SK-N-SH treated with all-trans-retinoic acid at 6 μM for 48 hours (cell line): ENCODE data around the gene HGD.

ENCODE experiments used
- ATAC-seq: fragments of 200-7000 bp; cut with Tn5 transposase; 3 replicates; pipeline ENCODE4 v1.9.1; 2020; ENCODE audit warnings: mild to moderate bottlenecking, moderate library complexity
- ARNTL ChIP-seq: fragments of 450-650 bp; formaldehyde crosslinking; IDR thresholded peaks from 2 replicates; pipeline ENCODE4 v1.5.0; 2020; ENCODE audit warnings: low read depth, mild to moderate bottlenecking, moderate library complexity, borderline replicate concordance
- BACH2 ChIP-seq: fragments of 250-450 bp; sonication (Bioruptor Pico); IDR thresholded peaks from 2 replicates; pipeline ENCODE4 v1.9.0; 2021; ENCODE audit warnings: mild to moderate bottlenecking, borderline replicate concordance
- CSDC2 ChIP-seq: fragments of 250-450 bp; sonication (Bioruptor Pico); IDR thresholded peaks from 2 replicates; pipeline ENCODE4 v1.5.0; 2020; ENCODE audit warnings: mild to moderate bottlenecking, moderate library complexity
- ESRRG ChIP-seq: fragments of 250-450 bp; sonication (Bioruptor Pico); IDR thresholded peaks from 2 replicates; pipeline ENCODE4 v1.6.1; 2021; ENCODE audit warnings: mild to moderate bottlenecking
- GLIS3 ChIP-seq: fragments of 250-450 bp; sonication (Bioruptor Pico); IDR thresholded peaks from 2 replicates; pipeline ENCODE4 v1.5.0; 2020; ENCODE audit warnings: mild to moderate bottlenecking, moderate library complexity
- ISL1 ChIP-seq: fragments of 250-450 bp; sonication (Bioruptor Pico); IDR thresholded peaks from 2 replicates; pipeline ENCODE4 v2.1.2; 2022; ENCODE audit warnings: mild to moderate bottlenecking, moderate library complexity
- OSR1 ChIP-seq: fragments of 250-450 bp; sonication (Bioruptor Pico); IDR thresholded peaks from 2 replicates; pipeline ENCODE4 v1.8.0; 2022; ENCODE audit warnings: moderate library complexity, mild to moderate bottlenecking, inconsistent platforms
- PPARA ChIP-seq: fragments of 250-450 bp; sonication (Bioruptor Pico); IDR thresholded peaks from 2 replicates; pipeline ENCODE4 v1.5.0; 2020; ENCODE audit warnings: mild to moderate bottlenecking, borderline replicate concordance
- RARB ChIP-seq: fragments of 250-450 bp; sonication (Bioruptor Pico); IDR thresholded peaks from 2 replicates; pipeline ENCODE4 v1.8.0; 2021; ENCODE audit warnings: mild to moderate bottlenecking, moderate library complexity
- SNAI2 ChIP-seq: fragments of 250-450 bp; sonication (Bioruptor Pico); IDR thresholded peaks from 2 replicates; pipeline ENCODE4 v1.5.0; 2020; ENCODE audit warnings: mild to moderate bottlenecking, moderate library complexity
- TCF4 ChIP-seq: fragments of 250-450 bp; sonication (Bioruptor Pico); IDR thresholded peaks from 2 replicates; pipeline ENCODE4 v1.8.0; 2021; ENCODE audit warnings: mild to moderate bottlenecking, moderate library complexity, borderline replicate concordance
- TOX ChIP-seq: fragments of 250-450 bp; sonication (Bioruptor Pico); IDR thresholded peaks from 2 replicates; pipeline ENCODE4 v1.8.0; 2021; ENCODE audit warnings: mild to moderate bottlenecking, moderate library complexity, borderline replicate concordance
- ZC3H10 ChIP-seq: fragments of 250-450 bp; sonication (Bioruptor Pico); IDR thresholded peaks from 2 replicates; pipeline ENCODE4 v1.5.1; 2021; ENCODE audit warnings: mild to moderate bottlenecking, moderate library complexity
- ZFP3 ChIP-seq: fragments of 250-450 bp; sonication (Bioruptor Pico); IDR thresholded peaks from 2 replicates; pipeline ENCODE4 v1.5.0; 2020; ENCODE audit warnings: mild to moderate bottlenecking, moderate library complexity
- ZFP30 ChIP-seq: fragments of 450-650 bp; formaldehyde crosslinking; IDR thresholded peaks from 2 replicates; pipeline ENCODE4 v1.5.0; 2022; ENCODE audit warnings: mild to moderate bottlenecking, moderate library complexity
- ZNF565 ChIP-seq: fragments of 450-650 bp; formaldehyde crosslinking; conservative IDR thresholded peaks from 2 replicates; pipeline ENCODE4 v1.5.0; 2020; ENCODE audit warnings: low read depth, mild to moderate bottlenecking, moderate library complexity
- ZNF70 ChIP-seq: fragments of 450-650 bp; formaldehyde crosslinking; IDR thresholded peaks from 2 replicates; pipeline ENCODE4 v1.5.0; 2020; ENCODE audit warnings: mild to moderate bottlenecking, moderate library complexity
- ZNF8 ChIP-seq: fragments of 450-650 bp; formaldehyde crosslinking; IDR thresholded peaks from 2 replicates; pipeline ENCODE4 v1.5.0; 2020; ENCODE audit warnings: mild to moderate bottlenecking, moderate library complexity
- TF ChIP-seq, protein P1 (sequence below): fragments of 250-450 bp; sonication (Bioruptor Pico); IDR thresholded peaks from 2 replicates; pipeline ENCODE4 v1.8.0; 2021; ENCODE audit warnings: low read depth, mild to moderate bottlenecking, moderate library complexity, borderline replicate concordance
- TF ChIP-seq, protein P2 (sequence below): fragments of 250-450 bp; sonication (Bioruptor Pico); IDR thresholded peaks from 2 replicates; pipeline ENCODE4 v1.8.0; 2020; ENCODE audit warnings: mild to moderate bottlenecking, moderate library complexity, borderline replicate concordance
- TF ChIP-seq, protein P3 (sequence below): fragments of 250-450 bp; sonication (Bioruptor Pico); IDR thresholded peaks from 2 replicates; pipeline ENCODE4 v1.5.1; 2020; ENCODE audit warnings: low read depth, mild to moderate bottlenecking, moderate library complexity
- TF ChIP-seq, protein P4 (sequence below): fragments of 250-450 bp; sonication (Bioruptor Pico); IDR thresholded peaks from 2 replicates; pipeline ENCODE4 v1.5.0; 2020; ENCODE audit warnings: mild to moderate bottlenecking, moderate library complexity

HGD gene

DNA sequence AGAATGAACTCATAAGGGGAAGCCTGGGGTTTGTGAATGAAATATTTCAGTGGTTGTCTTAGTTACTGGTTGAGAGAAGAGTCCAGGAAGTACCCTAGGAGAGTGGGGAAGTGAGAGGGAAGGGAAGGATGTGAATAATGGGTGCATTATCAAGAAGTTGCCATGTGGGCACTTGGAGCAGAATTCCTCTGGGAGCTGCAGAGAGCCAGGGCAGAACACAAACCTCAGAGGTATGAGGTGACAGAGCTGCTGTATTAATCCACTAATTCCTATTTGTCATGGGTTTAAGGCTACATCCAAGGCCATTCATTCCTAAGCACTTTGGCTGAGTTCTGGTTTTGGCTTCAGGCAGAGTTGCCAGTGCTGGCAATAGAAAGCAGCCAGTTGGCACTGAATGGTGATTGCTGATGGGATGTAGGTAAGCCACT, 56.9 kb downstream of the HGD start (continued):
- TF ChIP-seq BACH2 (no peak), PPARA (CRISPR knock-in tag) (no peak)
- TF ChIP-seq, protein P1, sequence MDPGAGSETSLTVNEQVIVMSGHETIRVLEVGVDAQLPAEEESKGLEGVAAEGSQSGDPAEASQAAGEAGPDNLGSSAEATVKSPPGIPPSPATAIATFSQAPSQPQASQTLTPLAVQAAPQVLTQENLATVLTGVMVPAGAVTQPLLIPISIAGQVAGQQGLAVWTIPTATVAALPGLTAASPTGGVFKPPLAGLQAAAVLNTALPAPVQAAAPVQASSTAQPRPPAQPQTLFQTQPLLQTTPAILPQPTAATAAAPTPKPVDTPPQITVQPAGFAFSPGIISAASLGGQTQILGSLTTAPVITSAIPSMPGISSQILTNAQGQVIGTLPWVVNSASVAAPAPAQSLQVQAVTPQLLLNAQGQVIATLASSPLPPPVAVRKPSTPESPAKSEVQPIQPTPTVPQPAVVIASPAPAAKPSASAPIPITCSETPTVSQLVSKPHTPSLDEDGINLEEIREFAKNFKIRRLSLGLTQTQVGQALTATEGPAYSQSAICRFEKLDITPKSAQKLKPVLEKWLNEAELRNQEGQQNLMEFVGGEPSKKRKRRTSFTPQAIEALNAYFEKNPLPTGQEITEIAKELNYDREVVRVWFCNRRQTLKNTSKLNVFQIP (CRISPR knock-in tag) = no peak

DNA sequence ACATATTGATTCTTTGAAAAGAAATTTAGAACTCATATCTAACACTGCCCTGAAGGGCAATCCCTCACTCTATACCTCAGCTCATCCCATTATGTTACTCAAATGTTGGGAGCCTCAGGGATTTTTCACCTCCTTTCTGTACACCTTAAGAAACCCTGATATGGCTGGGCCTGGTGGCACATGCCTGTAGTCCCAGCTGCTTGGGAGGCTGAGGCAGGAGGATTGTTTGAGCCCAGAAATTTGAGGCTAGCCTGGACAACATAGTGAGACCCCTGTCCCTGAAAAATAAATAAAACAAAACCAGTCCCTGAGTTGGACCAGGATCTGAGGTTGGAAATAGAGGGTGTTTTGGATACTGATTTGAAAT, 58.3 kb downstream of the HGD start:
- TF ChIP-seq, protein P1 (CRISPR knock-in tag) = no peak
- TF ChIP-seq, protein P2, sequence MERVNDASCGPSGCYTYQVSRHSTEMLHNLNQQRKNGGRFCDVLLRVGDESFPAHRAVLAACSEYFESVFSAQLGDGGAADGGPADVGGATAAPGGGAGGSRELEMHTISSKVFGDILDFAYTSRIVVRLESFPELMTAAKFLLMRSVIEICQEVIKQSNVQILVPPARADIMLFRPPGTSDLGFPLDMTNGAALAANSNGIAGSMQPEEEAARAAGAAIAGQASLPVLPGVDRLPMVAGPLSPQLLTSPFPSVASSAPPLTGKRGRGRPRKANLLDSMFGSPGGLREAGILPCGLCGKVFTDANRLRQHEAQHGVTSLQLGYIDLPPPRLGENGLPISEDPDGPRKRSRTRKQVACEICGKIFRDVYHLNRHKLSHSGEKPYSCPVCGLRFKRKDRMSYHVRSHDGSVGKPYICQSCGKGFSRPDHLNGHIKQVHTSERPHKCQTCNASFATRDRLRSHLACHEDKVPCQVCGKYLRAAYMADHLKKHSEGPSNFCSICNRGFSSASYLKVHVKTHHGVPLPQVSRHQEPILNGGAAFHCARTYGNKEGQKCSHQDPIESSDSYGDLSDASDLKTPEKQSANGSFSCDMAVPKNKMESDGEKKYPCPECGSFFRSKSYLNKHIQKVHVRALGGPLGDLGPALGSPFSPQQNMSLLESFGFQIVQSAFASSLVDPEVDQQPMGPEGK = no peak
- TF ChIP-seq GLIS3 (CRISPR knock-in tag) = no peak
- TF ChIP-seq BACH2 = no peak
- TF ChIP-seq ZC3H10 = no peak
- TF ChIP-seq TCF4 (CRISPR knock-in tag) = no peak
- TF ChIP-seq ZNF70 (CRISPR knock-in tag) = no peak
- no peak for TF ChIP-seq ISL1
- no peak for TF ChIP-seq ZNF8 (CRISPR knock-in tag)
- ATAC-seq = no peak

DNA sequence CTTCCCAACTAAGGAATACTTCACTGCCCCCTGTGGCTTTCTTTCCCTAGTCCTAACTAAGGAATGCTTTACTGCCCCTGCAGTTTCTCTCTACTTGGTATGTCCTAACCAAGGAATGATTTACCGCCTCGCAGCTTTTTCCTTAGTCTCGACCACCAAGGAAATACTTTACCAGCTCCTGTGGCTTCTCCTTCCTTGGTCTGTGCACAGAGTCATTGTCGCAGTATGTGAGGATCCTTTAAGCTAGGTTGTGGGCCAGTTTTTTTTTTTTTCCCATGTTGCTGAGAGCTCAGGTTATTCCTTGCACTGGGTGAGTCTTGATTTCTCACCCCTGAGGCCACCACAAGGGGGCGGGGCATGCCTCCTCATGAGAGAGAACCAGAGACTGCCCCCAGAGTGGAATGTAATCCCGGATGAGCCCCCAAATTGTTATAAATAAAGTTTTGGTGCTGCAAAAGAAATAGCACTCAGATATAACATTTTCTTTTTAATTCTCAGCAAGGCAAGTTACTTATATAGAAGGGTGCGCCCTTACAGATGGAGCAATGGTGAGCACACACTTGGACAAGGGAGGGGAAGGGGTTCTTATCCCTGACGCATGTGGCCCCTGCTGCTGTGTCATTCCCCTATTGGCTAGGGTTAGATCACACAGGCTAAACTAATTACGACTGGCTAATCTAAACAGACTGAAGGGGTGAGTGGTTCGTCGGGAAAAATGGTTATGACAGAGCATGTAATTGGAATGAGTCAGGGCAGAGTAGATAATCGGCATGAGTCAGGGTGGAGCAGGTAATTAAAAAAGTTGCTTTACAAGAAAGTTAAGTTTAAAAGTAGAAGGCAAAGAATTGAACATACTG, 58.9 kb downstream of the HGD start:
- TF ChIP-seq, protein P3, sequence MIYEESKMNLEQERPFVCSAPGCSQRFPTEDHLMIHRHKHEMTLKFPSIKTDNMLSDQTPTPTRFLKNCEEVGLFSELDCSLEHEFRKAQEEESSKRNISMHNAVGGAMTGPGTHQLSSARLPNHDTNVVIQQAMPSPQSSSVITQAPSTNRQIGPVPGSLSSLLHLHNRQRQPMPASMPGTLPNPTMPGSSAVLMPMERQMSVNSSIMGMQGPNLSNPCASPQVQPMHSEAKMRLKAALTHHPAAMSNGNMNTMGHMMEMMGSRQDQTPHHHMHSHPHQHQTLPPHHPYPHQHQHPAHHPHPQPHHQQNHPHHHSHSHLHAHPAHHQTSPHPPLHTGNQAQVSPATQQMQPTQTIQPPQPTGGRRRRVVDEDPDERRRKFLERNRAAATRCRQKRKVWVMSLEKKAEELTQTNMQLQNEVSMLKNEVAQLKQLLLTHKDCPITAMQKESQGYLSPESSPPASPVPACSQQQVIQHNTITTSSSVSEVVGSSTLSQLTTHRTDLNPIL (CRISPR knock-in tag) = no peak
- TF ChIP-seq ZC3H10 (no peak), ESRRG (CRISPR knock-in tag) (no peak), RARB (no peak), ZNF70 (CRISPR knock-in tag) (no peak), BACH2 (no peak)
- TF ChIP-seq, protein P2 = no peak
- TF ChIP-seq, protein P4, sequence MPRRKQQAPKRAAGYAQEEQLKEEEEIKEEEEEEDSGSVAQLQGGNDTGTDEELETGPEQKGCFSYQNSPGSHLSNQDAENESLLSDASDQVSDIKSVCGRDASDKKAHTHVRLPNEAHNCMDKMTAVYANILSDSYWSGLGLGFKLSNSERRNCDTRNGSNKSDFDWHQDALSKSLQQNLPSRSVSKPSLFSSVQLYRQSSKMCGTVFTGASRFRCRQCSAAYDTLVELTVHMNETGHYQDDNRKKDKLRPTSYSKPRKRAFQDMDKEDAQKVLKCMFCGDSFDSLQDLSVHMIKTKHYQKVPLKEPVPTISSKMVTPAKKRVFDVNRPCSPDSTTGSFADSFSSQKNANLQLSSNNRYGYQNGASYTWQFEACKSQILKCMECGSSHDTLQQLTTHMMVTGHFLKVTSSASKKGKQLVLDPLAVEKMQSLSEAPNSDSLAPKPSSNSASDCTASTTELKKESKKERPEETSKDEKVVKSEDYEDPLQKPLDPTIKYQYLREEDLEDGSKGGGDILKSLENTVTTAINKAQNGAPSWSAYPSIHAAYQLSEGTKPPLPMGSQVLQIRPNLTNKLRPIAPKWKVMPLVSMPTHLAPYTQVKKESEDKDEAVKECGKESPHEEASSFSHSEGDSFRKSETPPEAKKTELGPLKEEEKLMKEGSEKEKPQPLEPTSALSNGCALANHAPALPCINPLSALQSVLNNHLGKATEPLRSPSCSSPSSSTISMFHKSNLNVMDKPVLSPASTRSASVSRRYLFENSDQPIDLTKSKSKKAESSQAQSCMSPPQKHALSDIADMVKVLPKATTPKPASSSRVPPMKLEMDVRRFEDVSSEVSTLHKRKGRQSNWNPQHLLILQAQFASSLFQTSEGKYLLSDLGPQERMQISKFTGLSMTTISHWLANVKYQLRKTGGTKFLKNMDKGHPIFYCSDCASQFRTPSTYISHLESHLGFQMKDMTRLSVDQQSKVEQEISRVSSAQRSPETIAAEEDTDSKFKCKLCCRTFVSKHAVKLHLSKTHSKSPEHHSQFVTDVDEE = no peak
- ATAC-seq = no peak

DNA sequence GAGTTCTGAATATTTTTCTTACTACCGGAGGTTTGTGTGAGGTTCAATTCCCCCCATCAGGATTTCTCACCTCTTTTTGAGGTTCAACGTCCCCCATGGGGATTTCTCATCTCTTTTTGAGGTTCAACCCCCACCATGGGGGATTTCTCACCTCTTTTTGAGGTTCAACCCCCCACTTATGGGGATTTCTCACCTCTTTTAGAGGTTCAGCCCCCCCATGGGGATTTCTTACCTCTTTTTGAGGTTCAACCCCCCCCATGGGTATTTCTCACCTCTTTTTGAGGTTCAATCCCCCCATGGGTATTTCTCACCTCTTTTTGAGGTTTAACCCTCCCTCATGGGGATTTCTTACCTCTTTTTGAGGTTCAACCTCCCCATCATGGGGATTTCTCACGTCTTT, 59.6 kb downstream of the HGD start:
- ATAC-seq = no peak
- TF ChIP-seq TCF4 (CRISPR knock-in tag) (no peak), ZC3H10 (no peak), BACH2 (no peak), ZFP30 (CRISPR knock-in tag) (no peak), ESRRG (CRISPR knock-in tag) (no peak), OSR1 (CRISPR knock-in tag) (no peak), ISL1 (no peak), ZNF565 (CRISPR knock-in tag) (no peak), PPARA (CRISPR knock-in tag) (no peak), TOX (CRISPR knock-in tag) (no peak), CSDC2 (CRISPR knock-in tag) (no peak), ARNTL (CRISPR knock-in tag) (no peak), SNAI2 (CRISPR knock-in tag) (no peak), ZFP3 (CRISPR knock-in tag) (no peak), ZNF8 (CRISPR knock-in tag) (no peak), ZNF70 (CRISPR knock-in tag) (no peak), RARB (no peak)
- TF ChIP-seq, protein P3 (CRISPR knock-in tag) = no peak
